WERI-Rb-1 (cell line): ENCODE data around the gene LPP.

Experiments
- DNase-seq: peaks from one replicate; pipeline ENCODE4 v3.0.0-alpha.2; 2020
- H3K27ac ChIP-seq: fragments of 250-450 bp; sonication (Bioruptor Pico); 2 replicates; pipeline ENCODE4 v1.5.1; 2020; ENCODE audit warnings: mild to moderate bottlenecking, moderate library complexity
- H3K27me3 ChIP-seq: fragments of 250-450 bp; sonication (Bioruptor Pico); 2 replicates; pipeline ENCODE4 v1.5.1; 2021; ENCODE audit warnings: mild to moderate bottlenecking, low read depth, moderate library complexity; ENCODE audit not compliant: insufficient read depth, severe bottlenecking
- H3K36me3 ChIP-seq: fragments of 250-450 bp; sonication (Bioruptor Pico); 2 replicates; pipeline ENCODE4 v1.5.1; 2020; ENCODE audit warnings: mild to moderate bottlenecking, moderate library complexity
- H3K4me3 ChIP-seq: 2 replicates; pipeline ENCODE4 v1.5.1; 2011; ENCODE audit warnings: low read depth, mild to moderate bottlenecking, control low read depth, low read length
- H3K9me3 ChIP-seq: fragments of 250-450 bp; sonication (Bioruptor Pico); 2 replicates; pipeline ENCODE4 v1.5.1; 2021; ENCODE audit warnings: mild to moderate bottlenecking, moderate library complexity; ENCODE audit not compliant: severe bottlenecking
- TF ChIP-seq, protein P1 (sequence below): IDR thresholded peaks from 2 replicates; pipeline ENCODE4 v1.5.1; 2011; ENCODE audit warnings: low read depth, mild to moderate bottlenecking, control low read depth, inconsistent platforms, low read length

LPP gene

DNA sequence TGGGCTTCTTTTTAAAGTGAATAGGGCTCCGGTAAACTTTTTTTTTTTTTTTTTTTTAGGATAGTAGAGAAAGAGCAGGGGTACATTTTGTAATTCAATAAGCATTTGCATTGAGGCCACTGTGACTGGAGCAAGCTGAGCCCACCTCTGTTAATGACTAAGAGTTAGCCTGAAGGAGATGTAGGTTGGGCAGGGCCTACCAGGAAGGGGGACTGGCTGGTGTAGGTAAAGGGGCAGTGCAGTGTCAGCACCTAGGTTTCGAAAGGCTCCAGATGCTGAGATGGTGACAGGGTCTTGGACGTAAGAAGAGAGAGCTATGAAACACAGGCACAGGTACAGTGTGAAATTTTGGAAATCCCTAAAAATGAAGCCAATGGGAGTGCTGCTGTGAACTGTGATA, 30.7 kb downstream of the LPP start:
- Histone ChIP-seq H3K27ac (no peak overlapping the region), H3K27me3 (no peaks in the 10 kb centered on the region), H3K36me3 (no peaks in the 10 kb centered on the region), H3K9me3 (no peaks in the 10 kb centered on the region), H3K4me3 (no peak overlapping the region)
- no peak for DNase-seq
- TF ChIP-seq, protein P1, sequence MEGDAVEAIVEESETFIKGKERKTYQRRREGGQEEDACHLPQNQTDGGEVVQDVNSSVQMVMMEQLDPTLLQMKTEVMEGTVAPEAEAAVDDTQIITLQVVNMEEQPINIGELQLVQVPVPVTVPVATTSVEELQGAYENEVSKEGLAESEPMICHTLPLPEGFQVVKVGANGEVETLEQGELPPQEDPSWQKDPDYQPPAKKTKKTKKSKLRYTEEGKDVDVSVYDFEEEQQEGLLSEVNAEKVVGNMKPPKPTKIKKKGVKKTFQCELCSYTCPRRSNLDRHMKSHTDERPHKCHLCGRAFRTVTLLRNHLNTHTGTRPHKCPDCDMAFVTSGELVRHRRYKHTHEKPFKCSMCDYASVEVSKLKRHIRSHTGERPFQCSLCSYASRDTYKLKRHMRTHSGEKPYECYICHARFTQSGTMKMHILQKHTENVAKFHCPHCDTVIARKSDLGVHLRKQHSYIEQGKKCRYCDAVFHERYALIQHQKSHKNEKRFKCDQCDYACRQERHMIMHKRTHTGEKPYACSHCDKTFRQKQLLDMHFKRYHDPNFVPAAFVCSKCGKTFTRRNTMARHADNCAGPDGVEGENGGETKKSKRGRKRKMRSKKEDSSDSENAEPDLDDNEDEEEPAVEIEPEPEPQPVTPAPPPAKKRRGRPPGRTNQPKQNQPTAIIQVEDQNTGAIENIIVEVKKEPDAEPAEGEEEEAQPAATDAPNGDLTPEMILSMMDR = no peak

DNA sequence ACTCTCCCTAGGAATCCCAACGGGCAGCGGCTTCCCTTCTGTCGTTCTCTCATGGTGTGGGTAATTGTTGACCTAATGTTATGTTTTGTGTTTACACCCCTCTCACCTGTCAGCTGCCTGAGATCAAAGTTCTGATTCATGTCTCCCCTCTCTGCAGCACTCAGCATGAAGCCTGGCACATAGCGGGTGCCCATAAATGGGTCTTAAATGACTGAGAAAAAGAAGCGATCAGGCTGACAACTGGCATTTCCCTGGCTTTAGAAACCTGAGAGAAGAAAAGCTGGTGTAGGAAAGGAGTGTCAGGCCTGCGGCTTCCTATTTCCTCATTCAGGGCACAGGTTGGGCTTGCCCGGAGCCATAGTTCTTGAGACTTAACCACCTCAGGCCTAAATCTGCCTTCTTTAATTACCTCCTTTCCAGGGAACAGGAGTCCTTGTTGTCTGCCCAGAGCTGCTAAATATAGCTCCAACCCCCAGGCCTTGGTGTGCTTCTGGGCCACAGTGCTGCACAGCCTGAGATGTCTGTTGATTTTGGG, 31.8 kb downstream of the LPP start:
- Histone ChIP-seq H3K9me3 (no peaks in the 10 kb centered on the region), H3K27ac (no peak overlapping the region), H3K36me3 (no peaks in the 10 kb centered on the region), H3K27me3 (no peaks in the 10 kb centered on the region), H3K4me3 (no peak overlapping the region)
- TF ChIP-seq, protein P1 = no peak
- DNase-seq = no peak

DNA sequence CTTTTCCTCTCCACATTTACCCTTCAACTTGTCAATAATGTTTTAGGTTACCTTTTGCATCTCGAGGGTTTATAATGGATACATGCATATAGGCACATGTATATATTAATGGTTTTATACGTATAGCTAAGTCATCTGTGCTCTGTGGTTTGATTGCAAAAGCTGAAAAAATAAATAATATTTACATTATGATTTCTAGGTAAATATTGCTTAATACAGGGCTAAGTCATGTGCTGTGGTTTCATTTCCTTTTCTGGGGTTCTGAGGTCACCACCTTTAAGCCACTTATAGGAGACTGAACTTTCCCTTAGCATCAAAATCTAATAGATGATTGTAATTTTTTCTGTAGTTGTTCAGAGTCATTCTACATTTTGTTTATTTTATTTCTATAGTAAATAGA, 33.1 kb downstream of the LPP start:
- H3K27ac ChIP-seq = no peak overlapping the region
- H3K9me3 ChIP-seq = no peaks in the 10 kb centered on the region
- H3K36me3 ChIP-seq = no peaks in the 10 kb centered on the region
- no peaks in the 10 kb centered on the region for H3K27me3 ChIP-seq
- no peak for DNase-seq
- TF ChIP-seq, protein P1 = no peak
- H3K4me3 ChIP-seq = no peak overlapping the region

DNA sequence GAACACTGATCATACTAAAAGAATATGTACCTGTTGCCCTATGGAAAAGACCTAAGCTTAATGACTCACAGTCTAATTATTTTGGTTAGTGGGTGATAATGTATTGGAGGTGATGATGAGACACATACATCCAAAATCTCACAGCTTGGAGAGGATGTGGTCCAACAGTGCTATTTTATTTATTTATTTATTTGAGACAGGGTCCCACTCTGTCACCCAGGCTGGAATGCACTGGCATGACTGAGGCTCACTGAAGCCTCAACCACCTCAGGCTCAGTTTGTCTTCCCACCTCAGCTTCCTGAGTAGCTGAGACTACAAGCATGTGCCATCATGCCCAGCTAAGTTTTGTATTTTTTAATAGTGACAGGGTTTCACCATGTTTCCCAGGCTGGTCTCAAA, 35.0 kb downstream of the LPP start:
- Histone ChIP-seq H3K27me3 (no peaks in the 10 kb centered on the region), H3K9me3 (no peaks in the 10 kb centered on the region), H3K4me3 (no peak overlapping the region), H3K27ac (no peak overlapping the region), H3K36me3 (no peaks in the 10 kb centered on the region)
- no peak for DNase-seq
- TF ChIP-seq, protein P1 = no peak

DNA sequence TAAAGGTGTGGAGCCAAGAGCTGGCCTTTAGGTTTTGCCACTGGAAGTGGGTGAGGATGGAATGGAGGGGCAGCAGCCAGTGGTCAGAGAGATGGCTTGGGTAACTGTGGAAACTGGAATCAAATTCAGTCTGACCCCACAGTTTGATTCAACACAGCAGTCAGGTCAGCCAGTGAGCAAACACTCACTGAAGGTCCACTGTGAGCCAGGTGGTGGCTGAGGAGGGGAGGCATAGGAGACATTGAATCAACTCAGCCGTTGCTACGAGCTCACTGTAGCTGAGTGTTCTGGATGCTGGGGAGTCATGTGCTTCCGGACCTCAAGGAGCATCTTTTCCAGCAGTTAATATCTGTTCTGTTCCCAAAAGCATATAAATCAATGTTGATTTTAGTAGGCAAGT, 37.5 kb downstream of the LPP start:
- no peak for DNase-seq
- no peaks in the 10 kb centered on the region for H3K9me3 ChIP-seq
- TF ChIP-seq, protein P1 = no peak
- no peaks in the 10 kb centered on the region for H3K27me3 ChIP-seq
- no peak overlapping the region for H3K27ac ChIP-seq
- H3K36me3 ChIP-seq = no peaks in the 10 kb centered on the region
- no peak overlapping the region for H3K4me3 ChIP-seq

DNA sequence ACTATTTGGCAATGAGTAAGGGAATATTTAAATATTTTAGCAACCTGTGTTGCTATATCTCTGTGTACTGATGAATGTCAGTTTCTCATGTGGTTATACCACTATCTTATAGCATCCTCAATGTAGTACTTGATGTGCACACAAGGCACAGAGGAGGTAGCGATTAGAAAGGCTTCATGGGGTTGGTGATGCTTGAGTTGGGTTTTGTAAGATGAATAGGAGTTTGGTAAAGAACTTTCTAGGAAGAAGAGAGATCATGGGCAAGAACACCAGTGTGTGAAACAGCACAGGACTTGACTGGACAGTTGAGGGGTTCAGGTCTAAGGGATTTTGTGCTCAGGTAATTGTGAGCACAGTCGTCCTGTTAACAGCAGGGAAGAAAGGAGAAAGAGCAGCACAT, 38.1 kb downstream of the LPP start:
- DNase-seq = no peak
- H3K27me3 ChIP-seq = no peaks in the 10 kb centered on the region
- no peak overlapping the region for H3K27ac ChIP-seq
- no peaks in the 10 kb centered on the region for H3K9me3 ChIP-seq
- H3K4me3 ChIP-seq = no peak overlapping the region
- TF ChIP-seq, protein P1 = no peak
- H3K36me3 ChIP-seq = no peaks in the 10 kb centered on the region
